HG02798 (cell line): Measurements from ENCODE around the gene SPTSSB.

Source experiments
- ATAC-seq: cut with Tn5 transposase; IDR thresholded peaks from one replicate; pipeline ENCODE4 v1.9.1; 2021; ENCODE audit warnings: mild to moderate bottlenecking; ENCODE audit not compliant: unreplicated experiment, poor library complexity

Gene SPTSSB

DNA sequence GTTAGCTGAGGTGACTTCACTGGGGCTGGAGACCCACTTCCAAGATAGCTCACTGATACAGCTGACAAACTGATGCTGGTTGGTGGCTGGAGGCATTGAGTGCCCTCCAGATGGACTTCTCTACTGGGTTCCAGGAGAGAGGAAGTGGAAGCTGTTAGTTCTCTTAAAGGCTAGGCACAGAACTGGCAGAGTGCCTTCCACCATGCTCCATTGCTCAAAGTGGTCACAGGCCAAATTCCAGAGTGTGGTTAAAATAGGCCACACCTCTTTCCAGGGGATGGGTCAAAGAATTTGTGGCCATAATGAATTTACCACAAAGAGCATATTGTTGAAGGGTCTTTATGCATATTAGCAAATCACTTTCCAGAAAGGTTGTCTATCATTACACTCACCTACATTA is 76.0 kb downstream of the SPTSSB start:
- no peak for ATAC-seq
